Transverse colon (tissue), 3 donors: ENCODE data around the gene METTL2B.

Experiments
- CTCF ChIP-seq, 5 experiments: fragments of 200-600 bp in 3 of 5; fragments of 450-650 bp in 2 of 5; sonication (generic) in 3 of 5; IDR thresholded peaks; 1 replicate in 2 of 5; 2 replicates in 3 of 5; pipeline ENCODE4 v1.5.1; 2016 to 2017; ENCODE audit warnings: antibody characterized with exemption in 5 of 5, inconsistent platforms in 3 of 5, mild to moderate bottlenecking in 2 of 5, moderate library complexity in 1 of 5
- EP300 ChIP-seq: sonication (generic); formaldehyde crosslinking; IDR thresholded peaks from one replicate; pipeline ENCODE4 v1.6.1; 2017; ENCODE audit warnings: antibody characterized with exemption, low read depth

- TF ChIP-seq CTCF (IDR thresholded peaks at IDR 0.05) (no peak), EP300 (no peak)
These were observed 30.2 kb upstream of the METTL2B start for GRCh38 chr7:128446306-128446705.
